IPS-11a (cell line): ENCODE measurements around the gene CLIP2.
"Not testable (repeated sequence)": the region's sequence is repeated elsewhere in the genome, so short reads cannot be mapped to it uniquely, and the experiment has no call there.

ENCODE experiments used
- H3K4me3 ChIP-seq: one replicate; pipeline ENCODE4 v1.5.1; 2013; ENCODE audit warnings: low read depth, low read length, control low read depth

Gene CLIP2

DNA sequence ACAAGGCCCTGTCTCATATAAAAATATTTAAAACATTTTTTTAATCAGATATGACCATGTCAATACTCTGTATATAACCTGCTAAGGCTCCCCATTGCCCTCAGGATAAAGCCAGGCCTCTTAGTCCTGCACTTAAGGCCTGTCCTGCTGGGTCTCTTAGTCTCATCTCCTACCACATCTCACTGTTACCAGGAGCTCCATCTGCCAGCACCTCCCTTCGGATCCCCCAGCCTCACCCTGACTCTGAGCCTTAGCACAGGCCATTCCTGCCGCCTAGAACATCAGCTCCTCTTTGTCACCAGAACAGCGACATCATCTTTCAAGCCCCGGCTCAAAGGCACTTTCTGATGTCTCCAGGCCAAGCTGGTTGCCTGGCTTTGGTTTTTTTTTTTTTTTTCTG lies 138.8 kb downstream of the CLIP2 start:
- no peak overlapping the region for H3K4me3 ChIP-seq

DNA sequence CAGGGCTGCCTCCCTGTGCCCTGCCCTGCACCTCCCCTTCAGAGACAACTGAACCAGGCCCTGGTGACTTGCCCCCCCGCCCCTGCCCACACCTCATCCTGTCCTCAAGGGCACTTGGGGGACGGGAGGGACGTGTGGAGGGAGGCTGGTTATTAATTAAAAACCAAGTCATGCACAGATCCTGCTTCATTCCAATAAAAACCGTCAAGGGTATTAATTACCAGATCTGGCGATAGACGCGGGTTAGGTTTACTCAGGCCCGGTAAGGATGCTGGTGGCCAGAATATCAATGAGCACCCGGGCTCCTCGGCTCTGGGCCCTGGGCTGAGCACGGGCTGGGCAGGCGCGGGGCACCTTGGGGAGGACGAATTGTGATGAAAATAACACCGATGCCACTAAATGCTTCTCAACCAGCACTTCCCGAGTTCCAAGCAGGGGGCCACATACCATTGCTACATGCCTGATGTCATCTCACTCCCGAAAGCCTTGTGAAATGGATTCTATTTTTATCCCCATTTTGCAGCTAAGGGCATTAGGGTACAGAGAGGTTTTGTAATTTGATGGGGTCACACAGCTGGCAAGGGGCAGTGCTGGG lies 140.0 kb downstream of the CLIP2 start:
- no peak overlapping the region for H3K4me3 ChIP-seq

DNA sequence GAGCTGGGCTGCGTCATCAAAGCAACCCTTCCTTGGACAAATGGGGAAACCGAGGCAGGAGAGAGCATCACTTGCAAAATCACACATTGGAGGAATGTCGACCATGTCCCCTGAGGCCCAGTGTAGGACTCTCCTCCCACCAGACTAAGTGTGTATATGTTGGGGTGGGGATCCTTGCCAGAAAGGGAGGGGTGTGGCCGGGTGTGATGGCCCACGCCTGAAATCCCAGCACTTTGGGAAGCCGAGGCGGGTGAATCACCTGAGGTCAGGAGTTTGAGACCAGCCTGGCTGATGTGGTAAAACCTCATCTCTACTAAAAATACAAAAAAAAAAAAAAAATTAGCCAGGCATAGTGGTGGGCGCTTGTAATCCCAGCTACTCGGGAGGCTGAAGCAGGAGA lies 141.2 kb downstream of the CLIP2 start:
- H3K4me3 ChIP-seq: not testable (repeated sequence)

DNA sequence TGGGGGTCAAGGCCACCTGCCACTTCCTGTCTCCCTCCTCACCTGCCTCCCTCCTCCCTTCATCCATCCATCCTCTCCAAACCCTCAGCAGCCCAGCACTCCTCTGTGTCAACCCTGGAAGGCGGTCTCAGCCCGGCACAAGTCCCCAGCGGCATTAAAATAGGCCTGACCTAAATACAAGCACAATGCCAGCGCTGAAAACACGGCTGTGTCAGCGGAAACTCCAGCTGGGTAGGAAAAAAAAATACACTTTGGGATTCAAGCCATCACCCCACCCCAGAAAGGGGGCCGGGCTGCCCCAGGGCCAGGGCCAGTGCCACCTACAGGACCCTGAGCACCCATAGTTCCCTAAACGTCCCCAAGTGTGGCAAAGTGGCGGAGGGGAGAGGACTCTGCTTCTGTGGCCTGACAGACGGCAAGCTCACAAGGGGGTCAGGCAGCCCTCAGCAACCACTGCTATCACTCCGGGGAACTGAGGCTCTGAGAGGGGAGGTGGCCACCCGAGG lies 141.8 kb downstream of the CLIP2 start:
- no peak overlapping the region for H3K4me3 ChIP-seq

DNA sequence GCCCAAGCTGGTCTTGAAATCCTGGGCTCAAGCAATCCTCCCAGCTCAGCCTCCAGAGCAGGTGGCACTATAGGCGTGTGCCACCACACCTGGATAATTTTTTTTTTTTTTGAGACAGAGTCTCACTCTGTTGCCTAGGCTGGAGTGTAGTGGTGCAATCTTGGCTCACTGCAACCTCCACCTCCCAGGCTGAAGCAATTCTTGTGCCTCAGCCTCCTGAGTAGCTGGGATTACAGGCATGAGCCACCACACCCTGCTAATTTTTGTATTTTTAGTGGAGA lies 148.0 kb downstream of the CLIP2 start:
- not testable (repeated sequence) for H3K4me3 ChIP-seq

DNA sequence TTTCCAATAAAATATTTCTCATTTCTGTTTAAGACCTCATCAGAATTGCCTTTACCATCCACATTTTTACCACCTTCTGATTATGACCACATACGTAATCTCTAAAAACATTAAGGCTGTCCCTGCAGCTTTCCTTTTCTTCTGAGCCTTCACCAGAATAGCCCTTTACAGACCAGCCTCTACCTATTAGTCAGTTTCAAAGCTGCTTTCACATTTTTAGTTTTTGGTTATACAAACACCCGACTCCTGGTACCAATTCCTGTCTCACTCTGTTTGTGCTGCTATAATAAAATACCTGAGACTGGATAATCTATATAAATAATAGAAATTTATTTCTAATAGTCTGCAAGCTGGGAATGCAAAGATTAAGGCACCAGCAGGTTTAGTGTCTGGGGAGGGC lies 149.1 kb downstream of the CLIP2 start:
- H3K4me3 ChIP-seq: no peak overlapping the region

DNA sequence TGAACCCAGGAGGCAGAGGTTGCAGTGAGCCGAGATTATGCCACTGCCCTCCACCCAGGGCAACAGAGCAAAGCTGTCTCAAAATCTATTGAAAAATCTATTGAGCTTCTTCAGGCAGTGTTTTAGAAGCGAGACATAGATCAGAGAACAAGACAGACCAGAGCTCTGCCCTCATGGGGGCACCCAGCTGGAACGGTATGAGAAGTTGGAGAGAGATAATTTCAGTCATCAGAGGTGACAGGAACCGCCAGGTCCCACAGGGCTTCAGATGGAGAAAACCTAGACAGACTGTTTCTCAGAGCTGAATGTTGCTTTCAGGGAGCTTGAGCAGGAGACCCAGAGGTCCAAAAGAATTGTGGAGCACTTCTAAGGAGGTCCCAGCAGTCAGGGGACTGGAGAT lies 150.3 kb downstream of the CLIP2 start:
- no peak overlapping the region for H3K4me3 ChIP-seq

DNA sequence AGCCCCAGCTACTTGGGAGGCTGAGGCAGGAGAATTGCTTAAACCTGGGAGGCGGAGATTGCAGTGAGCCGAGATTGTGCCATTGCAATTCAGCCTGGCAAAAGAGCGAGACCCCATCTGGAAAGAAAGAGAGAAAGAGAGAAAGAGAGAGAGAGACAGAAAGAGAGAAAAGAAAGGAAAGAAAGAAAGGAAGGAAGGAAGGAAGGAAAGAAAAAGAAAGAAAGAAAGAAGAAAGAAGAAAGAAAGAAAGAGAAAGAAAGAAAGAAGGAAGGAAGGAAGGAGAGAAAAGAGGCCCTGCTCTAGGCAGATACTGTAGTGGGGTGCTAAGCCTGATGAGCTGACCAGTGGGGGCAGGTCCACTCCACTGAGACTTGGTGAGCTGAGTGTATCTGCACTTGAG lies 150.9 kb downstream of the CLIP2 start:
- not testable (repeated sequence) for H3K4me3 ChIP-seq

DNA sequence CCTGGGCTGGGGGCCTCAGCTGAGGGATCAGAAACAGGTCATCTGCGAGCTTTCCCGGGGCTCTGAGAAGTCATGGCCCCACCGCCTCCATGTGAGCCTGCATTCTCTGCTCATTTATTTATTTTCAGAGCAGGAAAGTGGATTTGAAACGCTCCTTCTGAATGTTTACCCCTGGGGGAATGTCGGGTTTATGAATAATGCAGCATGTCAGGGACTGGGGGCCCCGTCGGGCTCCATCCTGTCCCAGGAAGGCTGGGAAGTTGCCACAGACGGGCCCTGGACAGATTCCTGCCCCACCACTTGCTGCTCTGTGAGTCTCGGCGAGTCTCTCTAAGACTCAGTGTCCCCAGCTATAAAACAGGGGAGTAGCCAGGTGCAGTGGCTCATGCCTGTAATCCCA lies 152.6 kb downstream of the CLIP2 start:
- no peak overlapping the region for H3K4me3 ChIP-seq

DNA sequence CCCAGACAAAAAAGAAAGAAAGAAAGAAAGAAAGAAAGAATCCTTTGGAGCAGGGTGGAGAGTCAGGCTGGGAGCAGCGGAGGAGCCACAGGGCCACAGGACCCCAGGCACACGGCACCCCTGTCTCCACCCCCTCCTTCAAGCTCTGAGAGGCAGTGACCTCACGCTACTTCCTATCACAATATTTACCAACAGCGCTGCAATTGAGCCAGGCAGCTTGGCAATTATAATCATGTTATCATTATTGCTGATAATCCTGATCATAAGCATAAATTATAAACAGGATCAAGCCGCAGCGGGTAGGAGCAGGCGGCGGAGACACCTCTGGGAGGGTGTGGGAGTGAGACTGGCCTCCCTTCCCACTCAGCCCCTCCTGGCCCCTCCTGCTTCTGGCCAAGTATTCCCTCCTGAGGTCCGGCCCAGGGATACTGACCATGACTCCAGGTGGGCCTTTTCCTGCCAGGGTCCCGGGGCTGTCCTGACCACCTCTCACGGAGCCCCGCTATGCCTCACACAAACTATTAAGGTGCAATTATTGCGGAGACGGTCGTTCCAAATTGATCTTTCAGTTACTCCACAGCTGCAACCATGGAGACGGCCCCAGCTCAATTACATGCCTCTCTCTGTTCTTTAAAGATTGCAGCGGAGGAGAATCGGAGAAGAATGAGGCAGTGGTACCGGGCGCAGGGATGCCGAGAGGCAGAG lies 154.5 kb downstream of the CLIP2 start:
- no peak overlapping the region for H3K4me3 ChIP-seq

DNA sequence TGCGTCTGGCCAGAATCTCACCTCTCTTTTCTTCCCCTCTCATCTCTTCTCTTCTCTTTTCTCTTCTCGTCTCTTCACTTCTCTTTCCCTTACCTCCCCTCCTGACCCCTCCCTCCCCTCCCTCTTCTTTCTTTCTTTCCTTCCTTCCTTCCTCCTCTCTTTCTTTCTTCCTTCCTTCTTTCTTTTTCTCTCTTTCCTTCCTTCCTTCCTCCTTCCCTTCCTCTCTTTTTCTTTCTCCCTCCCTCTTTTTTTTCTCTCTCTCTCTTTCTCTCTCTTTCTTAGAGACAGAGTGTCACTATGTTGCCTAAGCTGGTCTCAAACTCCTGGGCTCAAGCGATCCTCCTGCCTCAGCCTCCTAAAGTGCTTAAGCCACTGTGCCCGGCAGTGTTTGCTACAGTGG lies 159.9 kb downstream of the CLIP2 start:
- no peak overlapping the region for H3K4me3 ChIP-seq

DNA sequence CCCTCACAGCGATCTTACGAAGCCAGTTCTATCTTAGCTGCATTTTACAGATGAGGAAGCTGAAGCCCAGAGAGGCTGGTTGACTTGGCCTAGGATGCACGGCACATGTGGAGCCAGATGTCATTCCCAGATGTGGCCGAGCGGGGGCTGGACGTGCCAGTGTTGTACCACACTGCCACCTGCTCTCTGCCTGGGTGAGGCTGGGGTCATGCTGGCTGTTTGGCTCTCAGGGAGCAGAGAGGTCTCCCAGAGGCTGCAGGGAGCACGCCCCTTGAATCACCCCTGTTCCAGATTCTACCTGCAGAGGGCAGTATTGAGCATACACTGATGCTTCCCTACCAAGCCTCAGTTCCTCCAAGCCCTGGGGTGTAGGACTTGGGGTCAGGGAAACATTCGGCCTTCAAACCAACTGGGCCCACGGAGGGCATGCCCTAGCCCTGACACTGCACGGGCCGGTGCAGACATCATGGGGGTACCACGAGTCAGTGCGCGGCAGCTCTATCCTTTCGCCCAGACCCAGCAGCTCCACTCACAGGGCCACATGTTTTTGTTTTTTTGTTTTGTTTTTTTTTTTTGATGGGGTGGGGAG lies 160.7 kb downstream of the CLIP2 start:
- no peak overlapping the region for H3K4me3 ChIP-seq

DNA sequence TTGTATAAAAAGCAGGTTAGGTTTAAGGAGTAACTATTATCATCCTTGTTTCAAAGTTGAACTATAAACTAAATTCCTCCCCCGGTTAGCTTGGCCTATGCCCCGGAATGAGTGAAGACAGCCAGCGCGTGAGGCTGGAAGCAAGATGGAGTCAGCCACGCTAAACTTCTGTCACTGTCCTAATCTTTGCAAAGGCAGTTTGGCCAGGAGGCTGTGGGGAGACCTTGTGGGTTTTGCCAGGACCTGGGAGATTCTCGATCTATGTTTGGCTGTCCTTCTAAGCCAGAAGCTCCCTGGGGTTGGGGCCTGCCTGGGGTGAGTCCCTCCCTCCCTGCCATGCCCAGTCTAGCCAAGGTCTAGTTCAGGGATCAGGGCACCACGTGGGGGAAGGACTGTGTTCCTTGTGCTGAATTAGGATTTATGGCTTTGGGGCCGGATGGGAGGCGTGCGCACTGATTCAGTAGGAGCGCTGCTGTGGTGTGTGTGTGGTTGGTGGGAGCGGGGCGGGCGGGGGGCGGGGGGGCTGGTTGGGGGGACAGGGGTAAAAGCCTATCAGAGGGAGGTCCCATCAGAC lies 163.6 kb downstream of the CLIP2 start:
- H3K4me3 ChIP-seq: no peak overlapping the region

DNA sequence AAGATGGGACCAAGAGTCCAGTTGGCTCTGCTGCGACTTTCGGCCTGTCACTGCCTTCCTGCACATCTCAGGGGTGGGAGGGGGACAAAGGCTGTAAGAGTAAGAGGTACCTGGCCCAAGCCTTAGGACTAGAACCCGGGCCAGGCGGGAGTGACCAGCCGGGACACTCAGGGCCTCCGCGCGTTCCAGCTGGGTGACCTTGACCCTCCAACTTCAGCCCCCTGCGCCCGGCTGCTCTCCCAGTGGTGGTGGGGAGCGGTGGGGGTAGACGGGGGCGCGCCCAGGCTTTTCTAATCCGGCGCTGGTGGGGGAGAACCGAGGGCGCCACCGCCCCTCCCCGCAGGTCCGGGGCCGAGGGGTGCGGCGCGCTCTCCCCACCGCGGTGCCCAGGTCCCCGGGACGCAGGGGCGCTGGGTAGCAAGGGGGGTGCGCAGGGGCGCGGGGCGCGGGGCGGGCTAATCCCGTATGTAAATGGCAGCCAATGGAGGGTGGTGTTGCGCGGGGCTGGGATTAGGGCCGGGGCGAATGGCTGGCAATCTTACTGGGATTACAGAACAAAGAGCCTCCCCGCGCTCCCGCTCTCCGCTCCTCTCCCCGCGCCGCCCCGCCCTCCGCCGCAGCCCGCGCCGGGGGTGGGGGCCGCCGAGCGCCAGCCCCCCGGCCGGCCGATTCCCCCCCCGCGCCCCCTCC lies 164.3 kb downstream of the CLIP2 start, which contains the start of gene GTF2IRD1:
Gene GTF2IRD1, plus strand, starts transcription at position 585 of the 690 bp plus-strand sequence. CDS start 54,175 bp downstream, outside the sequence.
- H3K4me3 ChIP-seq: peak within 1 kb of the TSS; percentile 45

DNA sequence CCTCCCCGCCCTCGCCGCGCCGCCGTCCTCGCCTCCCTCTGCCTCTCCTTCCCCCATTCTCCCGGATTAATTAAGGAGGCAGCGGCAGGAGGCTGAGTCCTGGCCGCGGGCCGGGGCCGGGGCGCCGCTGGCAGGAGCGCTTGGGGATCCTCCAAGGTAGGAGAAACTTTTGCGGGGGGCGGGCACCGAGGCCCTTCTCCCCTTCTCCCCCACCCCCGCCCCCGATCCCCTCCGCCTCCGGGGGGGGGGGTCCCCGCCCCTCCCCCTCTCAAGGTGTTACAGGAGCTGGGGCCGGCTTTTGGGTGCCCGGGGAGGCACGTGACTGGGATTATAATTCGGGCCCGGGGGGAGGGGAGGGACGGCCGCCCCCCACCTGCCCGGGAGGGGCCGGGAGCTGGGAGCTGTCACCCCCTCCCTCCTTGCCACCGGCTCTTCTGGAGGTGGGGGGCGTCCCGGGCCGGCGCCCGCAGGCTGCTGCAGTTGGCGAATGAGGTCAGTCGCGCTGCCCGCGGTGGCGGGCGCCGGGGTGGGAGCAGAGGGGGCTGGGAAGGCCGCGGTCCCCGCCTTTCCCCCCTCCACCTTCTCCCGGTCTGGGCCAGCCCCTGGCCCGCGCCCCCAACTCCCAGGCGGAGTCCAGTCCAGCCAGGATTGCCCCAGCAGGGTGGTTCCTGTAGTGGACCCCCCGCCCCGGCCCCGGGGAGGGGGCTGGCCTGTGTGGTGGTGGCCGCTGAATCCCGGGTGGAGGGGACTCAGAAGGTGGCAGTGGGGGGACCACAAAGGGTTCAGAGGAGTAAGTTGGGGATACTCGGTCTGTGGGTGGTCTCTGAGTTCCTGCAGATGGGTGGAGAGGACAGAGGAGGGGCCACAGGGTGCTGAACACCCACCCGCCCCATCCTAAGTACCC lies 165.1 kb downstream of the CLIP2 start:
- peak overlapping the region; percentile 45 for H3K4me3 ChIP-seq

DNA sequence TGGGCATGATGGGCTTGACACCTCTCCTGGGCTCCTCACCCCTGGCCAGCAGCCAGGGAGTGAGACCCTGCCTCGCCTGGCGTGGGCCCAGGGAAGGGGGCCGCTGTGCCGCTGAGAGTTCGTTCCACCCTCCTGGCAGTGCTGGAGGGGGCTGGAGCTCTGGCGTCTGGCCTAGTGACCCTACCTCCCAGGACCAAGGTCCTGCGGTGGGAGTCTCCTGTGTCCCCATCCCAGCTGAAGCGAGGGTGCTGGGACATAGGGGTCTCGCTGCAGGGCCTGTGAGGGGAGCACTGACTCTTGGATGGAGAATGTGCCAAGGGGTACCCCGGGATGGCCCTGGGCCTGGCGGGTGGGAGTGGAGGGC lies 165.7 kb downstream of the CLIP2 start:
- H3K4me3 ChIP-seq: peak overlapping the region; percentile 35

DNA sequence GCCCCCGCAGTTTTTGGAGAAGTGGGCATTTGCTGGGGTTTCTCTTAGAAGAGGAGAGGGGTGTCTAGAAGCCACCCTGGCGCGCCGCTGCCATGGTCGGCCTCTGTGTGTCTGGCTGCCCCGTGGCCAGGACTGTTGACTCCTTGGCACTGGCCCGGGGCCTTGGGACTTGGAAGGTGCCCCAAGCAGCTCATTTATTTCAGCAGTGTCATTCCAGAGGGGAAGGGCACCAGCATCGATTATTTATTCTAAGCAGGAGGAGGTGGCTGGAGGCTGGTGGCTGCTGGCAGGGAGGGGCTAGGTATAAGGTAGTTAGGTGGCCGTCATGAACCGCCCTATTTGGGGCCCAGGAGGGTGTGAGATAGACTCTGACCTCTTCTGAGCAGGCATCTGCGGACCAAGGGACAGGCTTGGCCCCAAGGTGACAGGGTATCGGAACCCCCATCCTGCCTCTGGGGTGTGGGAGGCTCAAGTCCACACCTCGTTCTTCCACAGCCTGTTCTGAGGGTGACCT lies 166.1 kb downstream of the CLIP2 start:
- no peak overlapping the region for H3K4me3 ChIP-seq
